HepG2 (cell line): ENCODE results near the gene EXOSC6. TPM values are rescaled to one million over a fixed set of nuclear protein-coding genes. Genes with fewer than 3 reads are reported as not detected.

Source experiments
- EP300 ChIP-seq, 3 experiments: sonication (generic) in 1 of 3; formaldehyde crosslinking in 1 of 3; IDR thresholded peaks; 2 replicates each; pipeline versions ENCODE4 v1.5.1 to v1.6.1; 2011 to 2020; ENCODE audit warnings: low read depth in 2 of 3, low read length in 2 of 3, borderline replicate concordance in 1 of 3, improper control_type of control experiment in 1 of 3, mild to moderate bottlenecking in 1 of 3, missing genetic modification reagents in 1 of 3, moderate library complexity in 1 of 3
- MBD4 ChIP-seq: IDR thresholded peaks from 2 replicates; pipeline ENCODE4 v1.6.1; 2012; ENCODE audit warnings: low read length, inconsistent platforms, borderline replicate concordance
- NAIF1 ChIP-seq: sonication (generic); formaldehyde crosslinking; IDR thresholded peaks from 2 replicates; pipeline ENCODE4 v1.5.0; 2020; ENCODE audit warnings: mild to moderate bottlenecking, missing genetic modification reagents, borderline replicate concordance
- NFE2 ChIP-seq: sonication (generic); formaldehyde crosslinking; IDR thresholded peaks from 2 replicates; pipeline ENCODE4 v1.4.0; 2020; ENCODE audit warnings: missing genetic modification reagents
- SALL1 ChIP-seq: sonication (generic); formaldehyde crosslinking; IDR thresholded peaks from 2 replicates; pipeline ENCODE4 v1.8.0; 2022; ENCODE audit warnings: mild to moderate bottlenecking, missing genetic modification reagents
- SIX1 ChIP-seq: sonication (generic); formaldehyde crosslinking; IDR thresholded peaks from 2 replicates; pipeline ENCODE4 v1.4.0; 2020; ENCODE audit warnings: missing genetic modification reagents, borderline replicate concordance
- ZNF891 ChIP-seq: sonication (generic); formaldehyde crosslinking; IDR thresholded peaks from 2 replicates; pipeline ENCODE4 v1.5.0; 2020; ENCODE audit warnings: mild to moderate bottlenecking, missing genetic modification reagents
- polyA plus RNA-seq, 8 experiments: library from polyadenylated mRNA; depleted of rRNA in 3 of 8; stranded (reverse) in 7 of 8; unstranded in 1 of 8; fragments of >200 nt; fragmentation: Illumina TruSeq in 4 of 8; extraction: Trizol in 4 of 8; gene quantifications; 2 replicates each; pipeline versions ENCODE4 v1.2.1 to v1.2.3, GENCODE V29; 2011 to 2016; ENCODE audit warnings: low read depth in 4 of 8, missing spikeins in 1 of 8, mixed read lengths in 1 of 8; ENCODE audit not compliant: insufficient read depth in 1 of 8
- total RNA-seq, 5 experiments: library from RNA; depleted of rRNA; stranded (reverse); fragments of >200 nt; fragmentation: Illumina TruSeq; extraction: Trizol; gene quantifications; 2 replicates each; pipeline ENCODE4 v1.2.3, GENCODE V29; 2016; ENCODE audit warnings: low read depth in 1 of 5
- TF ChIP-seq, protein P1 (sequence below): IDR thresholded peaks from 2 replicates; pipeline ENCODE4 v1.4.0; 2020; ENCODE audit warnings: mild to moderate bottlenecking, missing genetic modification reagents
- TF ChIP-seq, protein P2 (sequence below): sonication (generic); formaldehyde crosslinking; IDR thresholded peaks from 2 replicates; pipeline ENCODE4 v1.8.0; 2022; ENCODE audit warnings: missing genetic modification reagents, mild to moderate bottlenecking, moderate library complexity, borderline replicate concordance
- TF ChIP-seq, protein P3 (sequence below): sonication (generic); formaldehyde crosslinking; IDR thresholded peaks from 2 replicates; pipeline ENCODE4 v1.4.0; 2020; ENCODE audit warnings: mild to moderate bottlenecking, missing genetic modification reagents
- TF ChIP-seq, protein P4 (sequence below): sonication (generic); formaldehyde crosslinking; IDR thresholded peaks from 2 replicates; pipeline ENCODE4 v1.4.0; 2020; ENCODE audit warnings: missing genetic modification reagents
- TF ChIP-seq, protein P5 (sequence below): IDR thresholded peaks from 2 replicates; pipeline ENCODE4 v1.6.1; 2016; ENCODE audit warnings: missing compliant biosample characterization, missing genetic modification reagents, borderline replicate concordance
- TF ChIP-seq, protein P6 (sequence below): sonication (generic); formaldehyde crosslinking; IDR thresholded peaks from 2 replicates; pipeline ENCODE4 v1.4.0; 2020; ENCODE audit warnings: low read depth, mild to moderate bottlenecking, missing genetic modification reagents

EXOSC6 gene
- total and polyA plus RNA-seq, 2 of the 13 experiments (the other 11 are each of a cell fraction or from before 2014, with no cell fraction given): 13.1 to 39.9 TPM

DNA sequence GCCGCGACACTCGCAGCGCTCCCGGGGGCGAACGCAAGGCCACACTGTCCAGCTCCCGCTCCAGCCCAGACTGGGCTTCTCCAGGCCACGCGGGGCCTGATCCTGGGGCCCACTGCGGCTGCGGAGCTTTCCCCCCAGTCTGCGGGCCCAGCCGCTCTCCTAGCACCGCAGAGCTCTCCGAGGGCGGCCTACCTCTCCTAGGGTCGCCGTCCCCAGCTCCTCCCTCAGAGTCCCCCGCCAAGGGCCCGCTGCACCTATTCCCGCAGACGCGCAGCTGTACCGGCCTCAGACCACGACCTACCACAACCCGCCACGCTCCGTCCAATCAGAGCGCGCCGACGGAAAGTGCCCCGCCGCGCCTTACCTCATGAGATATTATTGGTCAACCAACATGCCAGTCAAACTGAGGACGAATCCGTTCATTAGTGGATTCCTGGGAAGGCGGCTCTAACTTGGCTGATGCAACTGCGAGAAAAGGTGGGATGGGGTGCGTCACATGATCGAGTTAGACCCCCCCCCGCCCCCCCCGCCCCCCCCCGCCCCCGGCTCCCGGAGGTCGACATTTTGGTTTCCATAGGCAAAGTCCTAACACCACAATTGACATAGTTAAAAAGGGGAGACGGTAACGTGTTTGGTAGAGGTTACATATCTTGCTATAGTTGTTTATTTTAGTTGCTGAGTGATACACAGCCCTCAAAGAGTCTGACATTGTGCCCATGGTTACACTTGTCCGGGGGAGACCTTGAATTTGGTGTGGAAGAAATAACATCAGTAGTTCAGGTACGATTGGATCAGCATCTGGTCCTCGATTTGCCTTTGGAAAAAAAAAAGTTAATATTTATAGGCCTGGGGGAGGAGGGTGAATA, 37.7 kb upstream of the EXOSC6 start, which contains the start of gene AARS1 (continued):
- TF ChIP-seq, protein P1, sequence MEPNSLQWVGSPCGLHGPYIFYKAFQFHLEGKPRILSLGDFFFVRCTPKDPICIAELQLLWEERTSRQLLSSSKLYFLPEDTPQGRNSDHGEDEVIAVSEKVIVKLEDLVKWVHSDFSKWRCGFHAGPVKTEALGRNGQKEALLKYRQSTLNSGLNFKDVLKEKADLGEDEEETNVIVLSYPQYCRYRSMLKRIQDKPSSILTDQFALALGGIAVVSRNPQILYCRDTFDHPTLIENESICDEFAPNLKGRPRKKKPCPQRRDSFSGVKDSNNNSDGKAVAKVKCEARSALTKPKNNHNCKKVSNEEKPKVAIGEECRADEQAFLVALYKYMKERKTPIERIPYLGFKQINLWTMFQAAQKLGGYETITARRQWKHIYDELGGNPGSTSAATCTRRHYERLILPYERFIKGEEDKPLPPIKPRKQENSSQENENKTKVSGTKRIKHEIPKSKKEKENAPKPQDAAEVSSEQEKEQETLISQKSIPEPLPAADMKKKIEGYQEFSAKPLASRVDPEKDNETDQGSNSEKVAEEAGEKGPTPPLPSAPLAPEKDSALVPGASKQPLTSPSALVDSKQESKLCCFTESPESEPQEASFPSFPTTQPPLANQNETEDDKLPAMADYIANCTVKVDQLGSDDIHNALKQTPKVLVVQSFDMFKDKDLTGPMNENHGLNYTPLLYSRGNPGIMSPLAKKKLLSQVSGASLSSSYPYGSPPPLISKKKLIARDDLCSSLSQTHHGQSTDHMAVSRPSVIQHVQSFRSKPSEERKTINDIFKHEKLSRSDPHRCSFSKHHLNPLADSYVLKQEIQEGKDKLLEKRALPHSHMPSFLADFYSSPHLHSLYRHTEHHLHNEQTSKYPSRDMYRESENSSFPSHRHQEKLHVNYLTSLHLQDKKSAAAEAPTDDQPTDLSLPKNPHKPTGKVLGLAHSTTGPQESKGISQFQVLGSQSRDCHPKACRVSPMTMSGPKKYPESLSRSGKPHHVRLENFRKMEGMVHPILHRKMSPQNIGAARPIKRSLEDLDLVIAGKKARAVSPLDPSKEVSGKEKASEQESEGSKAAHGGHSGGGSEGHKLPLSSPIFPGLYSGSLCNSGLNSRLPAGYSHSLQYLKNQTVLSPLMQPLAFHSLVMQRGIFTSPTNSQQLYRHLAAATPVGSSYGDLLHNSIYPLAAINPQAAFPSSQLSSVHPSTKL: peak; percentile 60
- TF ChIP-seq ZNF891 (peak; percentile 88; the same call in 1 of the 2 replicates), NFE2 (CRISPR knock-in tag) (no peak), MBD4 (no peak), NAIF1 (CRISPR knock-in tag) (no peak), SALL1 (peak; percentile 87), SIX1 (CRISPR knock-in tag) (0 out of 2 replicates have a peak, but pooled peaks have one; percentile 33), EP300 (IDR thresholded peaks at IDR 0.05; ENCODE audit: low read depth in 2 of 2, low read length in 2 of 2) (peak; percentile 50 to 63; a peak in 2 of 4 replicates), EP300 (CRISPR knock-in tag; IDR thresholded peaks at IDR 0.05; ENCODE audit: borderline replicate concordance) (peak; percentile 72)
- TF ChIP-seq, protein P2, sequence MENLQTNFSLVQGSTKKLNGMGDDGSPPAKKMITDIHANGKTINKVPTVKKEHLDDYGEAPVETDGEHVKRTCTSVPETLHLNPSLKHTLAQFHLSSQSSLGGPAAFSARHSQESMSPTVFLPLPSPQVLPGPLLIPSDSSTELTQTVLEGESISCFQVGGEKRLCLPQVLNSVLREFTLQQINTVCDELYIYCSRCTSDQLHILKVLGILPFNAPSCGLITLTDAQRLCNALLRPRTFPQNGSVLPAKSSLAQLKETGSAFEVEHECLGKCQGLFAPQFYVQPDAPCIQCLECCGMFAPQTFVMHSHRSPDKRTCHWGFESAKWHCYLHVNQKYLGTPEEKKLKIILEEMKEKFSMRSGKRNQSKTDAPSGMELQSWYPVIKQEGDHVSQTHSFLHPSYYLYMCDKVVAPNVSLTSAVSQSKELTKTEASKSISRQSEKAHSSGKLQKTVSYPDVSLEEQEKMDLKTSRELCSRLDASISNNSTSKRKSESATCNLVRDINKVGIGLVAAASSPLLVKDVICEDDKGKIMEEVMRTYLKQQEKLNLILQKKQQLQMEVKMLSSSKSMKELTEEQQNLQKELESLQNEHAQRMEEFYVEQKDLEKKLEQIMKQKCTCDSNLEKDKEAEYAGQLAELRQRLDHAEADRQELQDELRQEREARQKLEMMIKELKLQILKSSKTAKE (CRISPR knock-in tag): no peak
- TF ChIP-seq, protein P3, sequence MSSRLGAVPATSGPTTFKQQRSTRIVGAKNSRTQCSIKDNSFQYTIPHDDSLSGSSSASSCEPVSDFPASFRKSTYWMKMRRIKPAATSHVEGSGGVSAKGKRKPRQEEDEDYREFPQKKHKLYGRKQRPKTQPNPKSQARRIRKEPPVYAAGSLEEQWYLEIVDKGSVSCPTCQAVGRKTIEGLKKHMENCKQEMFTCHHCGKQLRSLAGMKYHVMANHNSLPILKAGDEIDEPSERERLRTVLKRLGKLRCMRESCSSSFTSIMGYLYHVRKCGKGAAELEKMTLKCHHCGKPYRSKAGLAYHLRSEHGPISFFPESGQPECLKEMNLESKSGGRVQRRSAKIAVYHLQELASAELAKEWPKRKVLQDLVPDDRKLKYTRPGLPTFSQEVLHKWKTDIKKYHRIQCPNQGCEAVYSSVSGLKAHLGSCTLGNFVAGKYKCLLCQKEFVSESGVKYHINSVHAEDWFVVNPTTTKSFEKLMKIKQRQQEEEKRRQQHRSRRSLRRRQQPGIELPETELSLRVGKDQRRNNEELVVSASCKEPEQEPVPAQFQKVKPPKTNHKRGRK (CRISPR knock-in tag): no peak
- TF ChIP-seq, protein P4, sequence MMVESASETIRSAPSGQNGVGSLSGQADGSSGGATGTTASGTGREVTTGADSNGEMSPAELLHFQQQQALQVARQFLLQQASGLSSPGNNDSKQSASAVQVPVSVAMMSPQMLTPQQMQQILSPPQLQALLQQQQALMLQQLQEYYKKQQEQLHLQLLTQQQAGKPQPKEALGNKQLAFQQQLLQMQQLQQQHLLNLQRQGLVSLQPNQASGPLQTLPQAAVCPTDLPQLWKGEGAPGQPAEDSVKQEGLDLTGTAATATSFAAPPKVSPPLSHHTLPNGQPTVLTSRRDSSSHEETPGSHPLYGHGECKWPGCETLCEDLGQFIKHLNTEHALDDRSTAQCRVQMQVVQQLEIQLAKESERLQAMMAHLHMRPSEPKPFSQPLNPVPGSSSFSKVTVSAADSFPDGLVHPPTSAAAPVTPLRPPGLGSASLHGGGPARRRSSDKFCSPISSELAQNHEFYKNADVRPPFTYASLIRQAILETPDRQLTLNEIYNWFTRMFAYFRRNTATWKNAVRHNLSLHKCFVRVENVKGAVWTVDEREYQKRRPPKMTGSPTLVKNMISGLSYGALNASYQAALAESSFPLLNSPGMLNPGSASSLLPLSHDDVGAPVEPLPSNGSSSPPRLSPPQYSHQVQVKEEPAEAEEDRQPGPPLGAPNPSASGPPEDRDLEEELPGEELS (CRISPR knock-in tag): 0 out of 2 replicates have a peak, but pooled peaks have one; percentile 28
- TF ChIP-seq, protein P5, sequence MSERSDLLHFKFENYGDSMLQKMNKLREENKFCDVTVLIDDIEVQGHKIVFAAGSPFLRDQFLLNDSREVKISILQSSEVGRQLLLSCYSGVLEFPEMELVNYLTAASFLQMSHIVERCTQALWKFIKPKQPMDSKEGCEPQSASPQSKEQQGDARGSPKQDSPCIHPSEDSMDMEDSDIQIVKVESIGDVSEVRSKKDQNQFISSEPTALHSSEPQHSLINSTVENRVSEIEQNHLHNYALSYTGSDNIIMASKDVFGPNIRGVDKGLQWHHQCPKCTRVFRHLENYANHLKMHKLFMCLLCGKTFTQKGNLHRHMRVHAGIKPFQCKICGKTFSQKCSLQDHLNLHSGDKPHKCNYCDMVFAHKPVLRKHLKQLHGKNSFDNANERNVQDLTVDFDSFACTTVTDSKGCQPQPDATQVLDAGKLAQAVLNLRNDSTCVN (CRISPR knock-in tag): peak; percentile 83; the same call in 1 of the 2 replicates
- TF ChIP-seq, protein P6, sequence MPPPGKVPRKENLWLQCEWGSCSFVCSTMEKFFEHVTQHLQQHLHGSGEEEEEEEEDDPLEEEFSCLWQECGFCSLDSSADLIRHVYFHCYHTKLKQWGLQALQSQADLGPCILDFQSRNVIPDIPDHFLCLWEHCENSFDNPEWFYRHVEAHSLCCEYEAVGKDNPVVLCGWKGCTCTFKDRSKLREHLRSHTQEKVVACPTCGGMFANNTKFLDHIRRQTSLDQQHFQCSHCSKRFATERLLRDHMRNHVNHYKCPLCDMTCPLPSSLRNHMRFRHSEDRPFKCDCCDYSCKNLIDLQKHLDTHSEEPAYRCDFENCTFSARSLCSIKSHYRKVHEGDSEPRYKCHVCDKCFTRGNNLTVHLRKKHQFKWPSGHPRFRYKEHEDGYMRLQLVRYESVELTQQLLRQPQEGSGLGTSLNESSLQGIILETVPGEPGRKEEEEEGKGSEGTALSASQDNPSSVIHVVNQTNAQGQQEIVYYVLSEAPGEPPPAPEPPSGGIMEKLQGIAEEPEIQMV (CRISPR knock-in tag): peak; percentile 77; the same call in 1 of the 2 replicates
